Measurements from ENCODE around the gene CDC34.

DNA sequence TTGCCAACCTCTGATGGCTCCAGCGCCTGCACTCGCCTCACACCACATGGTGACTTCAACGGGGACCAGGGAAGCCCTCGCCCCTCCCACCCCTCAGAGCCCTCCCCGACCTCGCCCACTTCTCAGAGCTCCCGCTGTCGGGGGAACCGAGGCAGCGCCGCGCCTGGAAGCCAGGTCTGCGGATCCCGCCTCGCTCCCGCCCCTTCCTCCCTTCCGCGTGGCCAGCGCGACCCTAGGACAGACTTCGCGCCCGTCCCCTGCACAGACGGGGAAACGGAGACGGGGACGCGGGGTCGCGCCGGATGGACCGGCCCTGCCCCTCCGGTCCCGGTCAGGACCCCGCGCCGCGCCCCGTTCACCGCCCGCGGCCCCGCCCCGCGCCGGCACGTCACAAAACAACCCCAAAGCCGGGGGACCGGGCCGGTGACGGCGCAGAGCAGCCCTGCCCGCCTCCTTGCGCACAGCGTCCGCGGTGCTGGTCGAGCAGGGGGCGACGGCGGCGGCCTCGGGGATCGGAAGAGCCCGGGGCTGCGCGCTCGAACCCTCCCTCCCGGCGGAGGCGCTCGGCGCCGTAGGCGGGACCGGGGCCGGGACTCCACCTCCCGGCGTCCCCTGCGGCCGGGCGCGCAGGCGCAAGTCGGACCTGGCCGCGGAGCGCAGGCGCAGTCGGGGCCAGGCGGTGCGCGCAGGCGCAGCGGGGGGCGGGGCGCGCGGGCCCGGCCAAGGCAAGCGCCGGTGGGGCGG is 379 bp upstream of the CDC34 start:
- TF ChIP-seq CTCF (conservative IDR thresholded peaks at IDR 0.05) = no peak; the same call in 1 of the 2 replicates
- TF ChIP-seq ZFX (IDR thresholded peaks at IDR 0.05) = no peak; the same call in 1 of the 2 replicates
